Measurements from ENCODE around the gene POLA1.

- TF ChIP-seq EZH2 (IDR thresholded peaks at IDR 0.05): no peak
- peak; percentile 68 for TF ChIP-seq CTCF (IDR thresholded peaks at IDR 0.05)
- no peak for TF ChIP-seq EZH2phosphoT487 (IDR thresholded peaks at IDR 0.05)
Measured at GRCh38 chrX:25034889-25035288, 341.2 kb downstream of the POLA1 start.

All from neural progenitor cell (in vitro differentiated cells).